ENCODE measurements around the gene DRD2. TPM values are rescaled to one million over a fixed set of nuclear protein-coding genes. Genes with fewer than 3 reads are reported as not detected.

Gene DRD2
- total RNA-seq, 2 donors from 2014 or later, result not detected

DNA sequence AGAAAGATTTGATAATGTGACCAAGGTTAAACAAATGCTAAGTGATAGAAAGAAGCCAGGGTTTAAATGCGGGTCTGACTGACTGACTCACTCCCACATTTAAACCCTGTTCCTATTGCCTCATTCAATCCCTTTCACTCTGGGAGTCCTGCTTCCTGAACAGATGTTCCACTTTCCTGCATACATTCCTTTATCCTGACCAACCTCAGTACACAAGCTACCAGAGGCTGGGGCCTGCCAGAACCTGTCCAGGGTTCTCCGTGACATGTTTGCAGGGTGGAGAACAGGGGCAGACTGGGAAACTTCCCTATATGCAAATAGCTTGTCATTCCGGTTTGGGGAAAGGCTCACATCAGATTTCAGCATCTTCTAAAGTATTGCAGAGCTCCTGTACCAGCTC, 90.6 kb downstream of the DRD2 start:
- Histone ChIP-seq H3K27ac (no peak overlapping the region), H3K27me3 (peaks cover 5 to 7% of the 10 kb centered on the region in 2 donors), H3K9me3 (no peaks in the 10 kb centered on the region), H3K4me3 (no peak overlapping the region), H3K36me3 (no peaks in the 10 kb centered on the region), H3K4me1 (peaks cover 0 to 6% of the 10 kb centered on the region in 2 donors)
- DNase-seq (ENCODE audit: low spot score), result no peak
- TF ChIP-seq, protein P1, sequence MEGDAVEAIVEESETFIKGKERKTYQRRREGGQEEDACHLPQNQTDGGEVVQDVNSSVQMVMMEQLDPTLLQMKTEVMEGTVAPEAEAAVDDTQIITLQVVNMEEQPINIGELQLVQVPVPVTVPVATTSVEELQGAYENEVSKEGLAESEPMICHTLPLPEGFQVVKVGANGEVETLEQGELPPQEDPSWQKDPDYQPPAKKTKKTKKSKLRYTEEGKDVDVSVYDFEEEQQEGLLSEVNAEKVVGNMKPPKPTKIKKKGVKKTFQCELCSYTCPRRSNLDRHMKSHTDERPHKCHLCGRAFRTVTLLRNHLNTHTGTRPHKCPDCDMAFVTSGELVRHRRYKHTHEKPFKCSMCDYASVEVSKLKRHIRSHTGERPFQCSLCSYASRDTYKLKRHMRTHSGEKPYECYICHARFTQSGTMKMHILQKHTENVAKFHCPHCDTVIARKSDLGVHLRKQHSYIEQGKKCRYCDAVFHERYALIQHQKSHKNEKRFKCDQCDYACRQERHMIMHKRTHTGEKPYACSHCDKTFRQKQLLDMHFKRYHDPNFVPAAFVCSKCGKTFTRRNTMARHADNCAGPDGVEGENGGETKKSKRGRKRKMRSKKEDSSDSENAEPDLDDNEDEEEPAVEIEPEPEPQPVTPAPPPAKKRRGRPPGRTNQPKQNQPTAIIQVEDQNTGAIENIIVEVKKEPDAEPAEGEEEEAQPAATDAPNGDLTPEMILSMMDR (IDR thresholded peaks at IDR 0.05), result no peak

DNA sequence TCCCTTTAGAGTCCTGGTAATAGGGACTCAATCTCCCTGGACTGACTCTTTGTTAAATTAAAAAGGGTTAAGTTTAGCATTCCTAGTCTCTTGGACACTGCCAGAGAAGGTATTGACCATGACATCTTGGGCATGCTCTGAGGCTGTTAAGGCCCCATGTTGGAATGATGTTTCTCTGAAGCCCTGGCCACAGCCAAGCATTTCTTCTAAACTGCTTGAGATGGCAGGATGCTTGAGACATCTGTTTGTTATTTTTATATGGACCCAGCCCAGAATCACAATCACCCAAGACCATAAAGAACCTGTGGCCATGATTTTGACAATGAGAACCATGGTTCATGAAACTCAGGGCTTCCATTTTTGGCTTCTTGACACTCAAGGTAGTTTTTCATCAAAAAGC, 93.1 kb downstream of the DRD2 start:
- no peak overlapping the region for H3K4me3 ChIP-seq
- H3K27me3 ChIP-seq, result no peaks in the 10 kb centered on the region
- TF ChIP-seq, protein P1 (IDR thresholded peaks at IDR 0.05), result no peak
- no peaks in the 10 kb centered on the region for H3K9me3 ChIP-seq
- H3K27ac ChIP-seq, result no peak overlapping the region
- DNase-seq (ENCODE audit: low spot score), result no peak
- no peaks in the 10 kb centered on the region for H3K4me1 ChIP-seq
- H3K36me3 ChIP-seq, result no peaks in the 10 kb centered on the region

DNA sequence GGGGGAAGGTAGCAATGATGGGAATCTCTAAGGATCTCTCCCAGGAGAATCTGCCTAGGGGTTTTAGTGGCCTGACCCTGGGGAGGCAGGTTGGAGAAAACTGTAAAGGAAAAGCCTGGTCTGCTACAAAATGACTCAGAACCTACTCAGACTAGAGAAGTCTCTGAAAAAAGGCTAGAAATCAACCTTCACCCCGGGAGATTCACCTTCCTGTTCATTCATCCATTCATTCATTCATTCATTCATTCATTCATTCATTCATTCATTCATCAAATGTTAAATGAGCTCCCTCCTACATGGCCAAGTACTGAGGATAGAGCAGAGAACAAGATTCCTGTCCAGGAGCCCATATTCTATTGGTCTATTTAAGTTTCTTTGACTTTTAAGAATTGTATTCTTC, 96.5 kb downstream of the DRD2 start:
- no peak overlapping the region for H3K4me3 ChIP-seq
- H3K4me1 ChIP-seq, result no peaks in the 10 kb centered on the region
- no peak for DNase-seq (ENCODE audit: low spot score)
- no peaks in the 10 kb centered on the region for H3K9me3 ChIP-seq
- H3K27ac ChIP-seq, result no peak overlapping the region
- TF ChIP-seq, protein P1 (IDR thresholded peaks at IDR 0.05), result no peak
- no peaks in the 10 kb centered on the region for H3K27me3 ChIP-seq
- H3K36me3 ChIP-seq, result no peaks in the 10 kb centered on the region

GRCh38 chr11:113377681-113378412, 97.4 kb downstream of the DRD2 start:
- TF ChIP-seq, protein P1 (IDR thresholded peaks at IDR 0.05), result no peak
- no peaks in the 10 kb centered on the region for H3K4me1 ChIP-seq
- no peaks in the 10 kb centered on the region for H3K9me3 ChIP-seq
- no peak for DNase-seq (ENCODE audit: low spot score)
- no peaks in the 10 kb centered on the region for H3K27me3 ChIP-seq
- H3K36me3 ChIP-seq, result no peaks in the 10 kb centered on the region
- H3K4me3 ChIP-seq, result no peak overlapping the region
- H3K27ac ChIP-seq, result no peak overlapping the region

DNA sequence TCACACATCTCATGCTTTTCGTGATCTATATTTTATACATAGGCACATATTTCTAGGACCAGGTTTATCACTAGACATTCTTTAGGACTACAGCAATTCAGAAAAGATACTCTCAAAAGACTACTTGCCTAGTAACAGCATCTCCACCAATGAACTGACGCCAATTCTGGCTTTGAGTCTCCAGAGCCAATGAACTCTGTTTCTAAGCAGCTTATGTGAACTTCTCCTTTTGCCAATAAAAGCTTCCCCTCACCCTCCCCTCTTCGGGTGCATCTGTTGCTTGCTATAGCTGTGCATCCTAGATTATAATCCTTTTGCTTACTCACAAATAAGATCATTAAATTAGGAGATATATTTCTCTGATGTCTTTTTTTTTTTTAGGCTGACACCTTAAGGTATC, 99.0 kb downstream of the DRD2 start:
- H3K36me3 ChIP-seq, result no peaks in the 10 kb centered on the region
- TF ChIP-seq, protein P1 (IDR thresholded peaks at IDR 0.05), result no peak
- H3K4me1 ChIP-seq, result no peaks in the 10 kb centered on the region
- no peak for DNase-seq (ENCODE audit: low spot score)
- no peaks in the 10 kb centered on the region for H3K27me3 ChIP-seq
- no peak overlapping the region for H3K4me3 ChIP-seq
- H3K27ac ChIP-seq, result no peak overlapping the region
- no peaks in the 10 kb centered on the region for H3K9me3 ChIP-seq

DNA sequence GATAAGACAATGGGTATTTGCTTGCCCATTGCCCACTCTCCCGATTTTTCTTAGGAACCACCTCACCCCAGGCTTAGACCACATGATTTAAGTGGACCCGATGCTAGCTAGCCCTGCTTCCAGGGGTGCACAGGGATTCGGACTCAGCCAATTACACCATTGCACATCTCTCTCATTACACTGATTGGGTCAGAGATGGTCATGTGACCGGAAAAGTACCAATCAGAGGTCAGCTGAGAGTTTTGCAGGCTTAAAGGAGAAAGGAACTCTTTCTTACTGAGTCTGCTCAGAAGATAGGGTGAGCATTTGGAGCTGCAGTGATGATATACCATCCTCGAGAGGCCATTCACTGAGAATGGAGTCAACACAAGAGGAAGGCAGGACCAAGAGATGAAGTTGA, 99.8 kb downstream of the DRD2 start:
- TF ChIP-seq, protein P1 (IDR thresholded peaks at IDR 0.05), result no peak
- no peak overlapping the region for H3K4me3 ChIP-seq
- H3K27ac ChIP-seq, result no peak overlapping the region
- no peaks in the 10 kb centered on the region for H3K9me3 ChIP-seq
- H3K4me1 ChIP-seq, result no peaks in the 10 kb centered on the region
- no peaks in the 10 kb centered on the region for H3K36me3 ChIP-seq
- no peak for DNase-seq (ENCODE audit: low spot score)
- no peaks in the 10 kb centered on the region for H3K27me3 ChIP-seq
